ENCODE results near the gene PACSIN2. TPM values are rescaled to one million over a fixed set of nuclear protein-coding genes. Genes with fewer than 3 reads are reported as not detected.
"Not testable (repeated sequence)": the region's sequence is repeated elsewhere in the genome, so short reads cannot be mapped to it uniquely, and the experiment has no call there.

PACSIN2 gene
- polyA plus RNA-seq, 2 of the 4 experiments (the other 2 are of a cell fraction) = 60.3 to 94.0 TPM

GRCh38 chr22:42926768-42927167 lies 88.2 kb downstream of the PACSIN2 start:
- H3K4me3 ChIP-seq = no peak overlapping the region
- POLR2A ChIA-PET = interaction anchor here (0.6 to 1.4 kb wide), 2 partner anchors 13 to 166 kb away, joined by 5 read pairs; no protein-coding TSS in a partner anchor
- FAIRE-seq (no peak), DNase-seq (ENCODE audit: low read depth in 1 of 2, low spot score in 1 of 2) (no peak), ATAC-seq (no peak)
- TF ChIP-seq NPAS2 (CRISPR knock-in tag; IDR thresholded peaks at IDR 0.05; ENCODE audit: borderline replicate concordance) = no peak
- TF ChIP-seq TFCP2L1 (CRISPR knock-in tag; IDR thresholded peaks at IDR 0.05) = no peak
- TF ChIP-seq, protein P1, sequence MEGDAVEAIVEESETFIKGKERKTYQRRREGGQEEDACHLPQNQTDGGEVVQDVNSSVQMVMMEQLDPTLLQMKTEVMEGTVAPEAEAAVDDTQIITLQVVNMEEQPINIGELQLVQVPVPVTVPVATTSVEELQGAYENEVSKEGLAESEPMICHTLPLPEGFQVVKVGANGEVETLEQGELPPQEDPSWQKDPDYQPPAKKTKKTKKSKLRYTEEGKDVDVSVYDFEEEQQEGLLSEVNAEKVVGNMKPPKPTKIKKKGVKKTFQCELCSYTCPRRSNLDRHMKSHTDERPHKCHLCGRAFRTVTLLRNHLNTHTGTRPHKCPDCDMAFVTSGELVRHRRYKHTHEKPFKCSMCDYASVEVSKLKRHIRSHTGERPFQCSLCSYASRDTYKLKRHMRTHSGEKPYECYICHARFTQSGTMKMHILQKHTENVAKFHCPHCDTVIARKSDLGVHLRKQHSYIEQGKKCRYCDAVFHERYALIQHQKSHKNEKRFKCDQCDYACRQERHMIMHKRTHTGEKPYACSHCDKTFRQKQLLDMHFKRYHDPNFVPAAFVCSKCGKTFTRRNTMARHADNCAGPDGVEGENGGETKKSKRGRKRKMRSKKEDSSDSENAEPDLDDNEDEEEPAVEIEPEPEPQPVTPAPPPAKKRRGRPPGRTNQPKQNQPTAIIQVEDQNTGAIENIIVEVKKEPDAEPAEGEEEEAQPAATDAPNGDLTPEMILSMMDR (IDR thresholded peaks at IDR 0.05) = no peak
- no peak for TF ChIP-seq SREBF2 (IDR thresholded peaks at IDR 0.05)
- no peak for TF ChIP-seq EHF (CRISPR knock-in tag; IDR thresholded peaks at IDR 0.05)
- TF ChIP-seq FOSL2 (IDR thresholded peaks at IDR 0.05) = no peak
- no peak for TF ChIP-seq FOSL2 (CRISPR knock-in tag; IDR thresholded peaks at IDR 0.05)
- TF ChIP-seq HDAC2 (IDR thresholded peaks at IDR 0.05) = no peak
- TF ChIP-seq, protein P2, sequence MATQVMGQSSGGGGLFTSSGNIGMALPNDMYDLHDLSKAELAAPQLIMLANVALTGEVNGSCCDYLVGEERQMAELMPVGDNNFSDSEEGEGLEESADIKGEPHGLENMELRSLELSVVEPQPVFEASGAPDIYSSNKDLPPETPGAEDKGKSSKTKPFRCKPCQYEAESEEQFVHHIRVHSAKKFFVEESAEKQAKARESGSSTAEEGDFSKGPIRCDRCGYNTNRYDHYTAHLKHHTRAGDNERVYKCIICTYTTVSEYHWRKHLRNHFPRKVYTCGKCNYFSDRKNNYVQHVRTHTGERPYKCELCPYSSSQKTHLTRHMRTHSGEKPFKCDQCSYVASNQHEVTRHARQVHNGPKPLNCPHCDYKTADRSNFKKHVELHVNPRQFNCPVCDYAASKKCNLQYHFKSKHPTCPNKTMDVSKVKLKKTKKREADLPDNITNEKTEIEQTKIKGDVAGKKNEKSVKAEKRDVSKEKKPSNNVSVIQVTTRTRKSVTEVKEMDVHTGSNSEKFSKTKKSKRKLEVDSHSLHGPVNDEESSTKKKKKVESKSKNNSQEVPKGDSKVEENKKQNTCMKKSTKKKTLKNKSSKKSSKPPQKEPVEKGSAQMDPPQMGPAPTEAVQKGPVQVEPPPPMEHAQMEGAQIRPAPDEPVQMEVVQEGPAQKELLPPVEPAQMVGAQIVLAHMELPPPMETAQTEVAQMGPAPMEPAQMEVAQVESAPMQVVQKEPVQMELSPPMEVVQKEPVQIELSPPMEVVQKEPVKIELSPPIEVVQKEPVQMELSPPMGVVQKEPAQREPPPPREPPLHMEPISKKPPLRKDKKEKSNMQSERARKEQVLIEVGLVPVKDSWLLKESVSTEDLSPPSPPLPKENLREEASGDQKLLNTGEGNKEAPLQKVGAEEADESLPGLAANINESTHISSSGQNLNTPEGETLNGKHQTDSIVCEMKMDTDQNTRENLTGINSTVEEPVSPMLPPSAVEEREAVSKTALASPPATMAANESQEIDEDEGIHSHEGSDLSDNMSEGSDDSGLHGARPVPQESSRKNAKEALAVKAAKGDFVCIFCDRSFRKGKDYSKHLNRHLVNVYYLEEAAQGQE (IDR thresholded peaks at IDR 0.05) = no peak
- H3K4me2 ChIP-seq = peak overlapping the region; percentile 52; the same call in 2 of the 3 replicates
- WGBS (ENCODE audit: missing lambda C conversion rate) = 85% methylated on average over 5 of the region's 5 CpGs
- H3K27ac ChIP-seq = peak overlapping the region; percentile 62 to 70; a peak in 4 of 6 replicates
- H3K9me3 ChIP-seq = no peaks in the 10 kb centered on the region
- H3K4me1 ChIP-seq = peaks cover 81% of the 10 kb centered on the region
- CTCF ChIA-PET = interaction anchor here (0.6 to 1.1 kb wide), 4 partner anchors 12 to 863 kb away, joined by 3 to 4 read pairs (median 4); no protein-coding TSS in a partner anchor

- ChIA-PET CTCF (interaction anchor here (0.6 to 1.0 kb wide), 3 partner anchors 24 to 108 kb away, joined by 3 read pairs; no protein-coding TSS in a partner anchor), POLR2A (interaction anchor here (0.5 to 1.4 kb wide), 4 partner anchors 14 to 311 kb away, joined by 3 to 5 read pairs (median 4); no protein-coding TSS in a partner anchor)
- no peak for TF ChIP-seq EHMT2 (IDR thresholded peaks at IDR 0.05; ENCODE audit: low read depth)
- TF ChIP-seq GATA3 (IDR thresholded peaks at IDR 0.05; ENCODE audit: borderline replicate concordance) = peak; percentile 53; the same call in 1 of the 2 replicates
- no peak for TF ChIP-seq SMC3 (IDR thresholded peaks at IDR 0.05)
- DNase-seq (ENCODE audit: low read depth in 1 of 2, low spot score in 1 of 2) (peak in 1 of 2 experiments; percentile 48), FAIRE-seq (no peak), ATAC-seq (peak; percentile 32 to 46; a peak in 3 of 6 replicates)
- no peak overlapping the region for H3K4me3 ChIP-seq
- peak overlapping the region; percentile 62 to 75; a peak in 5 of 6 replicates for H3K27ac ChIP-seq
- whole genome bisulfite sequencing (ENCODE audit: missing lambda C conversion rate) = 31% methylated on average over 4 of the region's 4 CpGs
- peaks cover 81% of the 10 kb centered on the region for H3K4me1 ChIP-seq
- peak overlapping the region; percentile 52 for H3K4me2 ChIP-seq
- no peaks in the 10 kb centered on the region for H3K9me3 ChIP-seq
These were observed 88.8 kb downstream of the PACSIN2 start for GRCh38 chr22:42926104-42926503.

DNA sequence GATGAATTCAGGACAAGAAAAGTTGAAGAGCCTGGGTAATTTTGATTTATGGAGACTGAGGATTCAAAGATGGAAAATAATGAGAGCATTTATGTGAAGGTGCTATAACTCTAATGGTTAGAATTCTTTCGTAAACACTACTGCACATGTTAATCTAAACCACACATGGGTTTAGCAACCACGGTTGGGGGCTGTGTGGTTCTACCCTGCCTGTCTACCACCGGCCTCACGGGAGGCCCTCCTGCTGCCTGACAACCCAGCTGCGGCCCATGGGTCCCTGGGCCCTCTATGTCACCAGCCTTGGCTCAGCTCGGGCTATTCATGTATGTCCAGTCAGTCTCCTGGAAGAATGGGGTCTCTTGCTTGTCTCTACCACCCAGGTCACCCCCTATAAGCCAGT lies 89.4 kb downstream of the PACSIN2 start:
- TF ChIP-seq MYC (IDR thresholded peaks at IDR 0.05; ENCODE audit: borderline replicate concordance, low read length) (no peak), RCOR1 (IDR thresholded peaks at IDR 0.05; ENCODE audit: low read depth, low read length) (no peak), CHD4 (IDR thresholded peaks at IDR 0.05; ENCODE audit: borderline replicate concordance) (no peak), EHMT2 (IDR thresholded peaks at IDR 0.05; ENCODE audit: low read depth) (no peak)
- TF ChIP-seq, protein P3, sequence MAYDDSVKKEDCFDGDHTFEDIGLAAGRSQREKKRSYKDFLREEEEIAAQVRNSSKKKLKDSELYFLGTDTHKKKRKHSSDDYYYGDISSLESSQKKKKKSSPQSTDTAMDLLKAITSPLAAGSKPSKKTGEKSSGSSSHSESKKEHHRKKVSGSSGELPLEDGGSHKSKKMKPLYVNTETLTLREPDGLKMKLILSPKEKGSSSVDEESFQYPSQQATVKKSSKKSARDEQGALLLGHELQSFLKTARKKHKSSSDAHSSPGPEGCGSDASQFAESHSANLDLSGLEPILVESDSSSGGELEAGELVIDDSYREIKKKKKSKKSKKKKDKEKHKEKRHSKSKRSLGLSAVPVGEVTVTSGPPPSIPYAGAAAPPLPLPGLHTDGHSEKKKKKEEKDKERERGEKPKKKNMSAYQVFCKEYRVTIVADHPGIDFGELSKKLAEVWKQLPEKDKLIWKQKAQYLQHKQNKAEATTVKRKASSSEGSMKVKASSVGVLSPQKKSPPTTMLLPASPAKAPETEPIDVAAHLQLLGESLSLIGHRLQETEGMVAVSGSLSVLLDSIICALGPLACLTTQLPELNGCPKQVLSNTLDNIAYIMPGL (CRISPR knock-in tag; IDR thresholded peaks at IDR 0.05; ENCODE audit: borderline replicate concordance) = no peak
- 78% methylated on average over 6 of the region's 6 CpGs for WGBS (ENCODE audit: missing lambda C conversion rate)
- POLR2A ChIA-PET = interaction anchor here (0.5 to 1.4 kb wide), 4 partner anchors 14 to 310 kb away, joined by 3 to 5 read pairs (median 4); no protein-coding TSS in a partner anchor
- FAIRE-seq (no peak), DNase-seq (ENCODE audit: low read depth in 1 of 2, low spot score in 1 of 2) (no peak), ATAC-seq (no peak)
- H3K4me3 ChIP-seq = no peak overlapping the region; the same call in 2 of the 3 replicates
- CTCF ChIA-PET = interaction anchor here (0.6 to 1.0 kb wide), 3 partner anchors 24 to 108 kb away, joined by 3 read pairs; no protein-coding TSS in a partner anchor
- no peaks in the 10 kb centered on the region for H3K9me3 ChIP-seq
- peaks cover 81% of the 10 kb centered on the region for H3K4me1 ChIP-seq
- H3K4me2 ChIP-seq = peak overlapping the region; percentile 52
- peak overlapping the region; percentile 62 to 75; a peak in 4 of 6 replicates for H3K27ac ChIP-seq

DNA sequence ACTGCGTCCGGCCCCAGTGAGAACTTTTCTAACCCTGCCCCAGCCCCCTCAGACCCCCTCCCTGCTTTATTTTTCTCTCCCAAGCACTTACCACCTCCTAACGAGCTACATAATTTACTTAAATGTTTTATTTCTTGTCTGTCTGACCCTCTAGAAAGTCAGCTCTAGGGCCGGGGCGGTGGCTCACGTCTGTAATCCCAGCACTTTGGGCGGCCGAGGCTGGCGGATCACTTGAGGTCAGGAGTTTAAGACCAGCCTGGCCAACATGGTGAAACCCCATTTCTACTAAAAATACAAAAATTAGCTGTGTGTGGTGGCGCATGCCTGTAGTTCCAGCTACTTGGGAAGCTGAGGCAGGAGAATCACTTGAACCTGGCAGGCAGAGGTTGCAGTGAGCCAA lies 89.9 kb downstream of the PACSIN2 start:
- H3K27ac ChIP-seq = peak overlapping the region; percentile 62 to 75; a peak in 4 of 6 replicates
- 95% methylated on average over 9 of the region's 10 CpGs for WGBS (ENCODE audit: missing lambda C conversion rate)
- not testable (repeated sequence) for H3K9me3 ChIP-seq; FAIRE-seq; H3K4me3 ChIP-seq; DNase-seq (ENCODE audit: low read depth in 1 of 2, low spot score in 1 of 2); H3K4me2 ChIP-seq; ATAC-seq
- POLR2A ChIA-PET = interaction anchor here (1.4 kb wide), 1 partner anchor 15 kb away, joined by 5 read pairs; no protein-coding TSS in a partner anchor
- H3K4me1 ChIP-seq = peaks cover 81% of the 10 kb centered on the region
- CTCF ChIA-PET = interaction anchor here (0.6 to 2.0 kb wide), 4 partner anchors 9 to 146 kb away, joined by 3 to 4 read pairs (median 3); no protein-coding TSS in a partner anchor

Data from A549 (cell line).